ENCODE data around the gene GSPT1. TPM values are rescaled to one million over a fixed set of nuclear protein-coding genes. Genes with fewer than 3 reads are reported as not detected.
"Not testable (repeated sequence)": the region's sequence is repeated elsewhere in the genome, so short reads cannot be mapped to it uniquely, and the experiment has no call there.

Gene GSPT1
- polyA plus RNA-seq, 1 of the 3 experiments (the other 2 are of a cell fraction): 41.5 TPM

DNA sequence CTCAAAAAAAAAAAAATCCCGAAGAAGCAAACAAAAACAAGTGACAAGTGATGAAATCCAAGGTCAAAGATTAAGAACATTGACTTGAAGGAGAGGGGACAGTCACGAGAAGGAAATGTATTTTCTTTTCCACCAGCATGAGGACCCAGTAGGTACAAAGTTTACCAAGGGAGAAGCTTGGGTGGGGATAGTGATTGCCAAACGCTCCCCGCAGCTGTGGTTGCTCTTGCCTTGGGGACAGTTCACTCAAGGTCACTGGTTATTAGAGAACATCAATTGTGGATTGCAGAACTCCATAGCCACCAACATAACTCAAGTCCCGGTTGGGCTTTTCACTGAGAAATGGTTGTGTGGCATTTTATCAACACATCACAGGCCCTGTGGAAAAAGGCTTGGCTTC is 91.4 kb downstream of the GSPT1 start:
- DNase-seq: no peak
- Histone ChIP-seq H3K27ac (ENCODE audit: low read depth in 2 of 2, low read length in 1 of 2) (no peak overlapping the region), H3F3A (replicated peaks; ENCODE audit: insufficient read depth) (no peaks in the 10 kb centered on the region), H3K9me2 (no peaks in the 10 kb centered on the region), H3K4me3 (ENCODE audit: low read depth in 2 of 2, low read length in 1 of 2) (no peak overlapping the region), H3K4me2 (no peak overlapping the region), H3K79me2 (ENCODE audit: insufficient read depth) (no peaks in the 10 kb centered on the region), H3K9ac (no peak overlapping the region), H3K4me1 (ENCODE audit: control insufficient read depth in 1 of 2, insufficient read depth in 2 of 2, low read depth in 1 of 2, low read length in 1 of 2) (no peaks in the 10 kb centered on the region; a peak in 1 of 4 replicates), H4K20me1 (ENCODE audit: insufficient read depth) (no peaks in the 10 kb centered on the region), H3K27me3 (ENCODE audit: insufficient read depth) (no peaks in the 10 kb centered on the region), H3K36me3 (replicated peaks in 1 of 2; ENCODE audit: control insufficient read depth in 1 of 2, insufficient read depth in 2 of 2, low read length in 1 of 2) (no peaks in the 10 kb centered on the region), H3K9me3 (no peaks in the 10 kb centered on the region), H2AFZ (ENCODE audit: low read depth) (no peak overlapping the region)
- TF ChIP-seq FOXM1 (IDR thresholded peaks at IDR 0.05; ENCODE audit: low read depth) (no peak), RXRA (IDR thresholded peaks at IDR 0.05; ENCODE audit: borderline replicate concordance, low read depth) (no peak), IRF3 (IDR thresholded peaks at IDR 0.05; ENCODE audit: low read depth, low read length) (no peak)
- ChIA-PET POLR2A (no interaction called here), CTCF (no interaction called here)
- WGBS (ENCODE audit: low lambda C conversion rate): 68% methylated on average over 5 of the region's 5 CpGs

DNA sequence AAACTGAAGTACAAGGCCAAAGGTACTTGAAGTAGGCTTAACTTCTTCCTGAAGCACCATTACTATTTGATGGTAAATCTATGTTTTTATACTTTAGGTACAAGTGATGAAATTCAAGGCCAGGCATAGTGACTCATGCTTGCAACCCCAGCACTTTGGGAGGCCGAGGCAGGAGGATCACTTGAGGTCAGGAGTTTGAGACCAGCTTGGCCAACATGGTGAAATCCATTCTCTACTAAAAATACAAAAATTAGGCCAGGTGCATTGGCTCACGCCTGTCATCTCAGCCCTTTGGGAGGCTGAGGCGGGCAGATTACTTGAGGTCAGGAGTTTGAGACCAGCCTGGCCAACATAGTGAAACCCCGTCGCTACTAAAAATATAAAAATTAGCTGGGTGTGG is 92.1 kb downstream of the GSPT1 start:
- DNase-seq; H3K9ac ChIP-seq; H3K79me2 ChIP-seq (ENCODE audit: insufficient read depth); H3K27me3 ChIP-seq (ENCODE audit: insufficient read depth); H3K4me1 ChIP-seq (ENCODE audit: control insufficient read depth in 1 of 2, insufficient read depth in 2 of 2, low read depth in 1 of 2, low read length in 1 of 2); H3K27ac ChIP-seq (ENCODE audit: low read depth in 2 of 2, low read length in 1 of 2); H3F3A ChIP-seq (replicated peaks; ENCODE audit: insufficient read depth); H3K4me3 ChIP-seq (ENCODE audit: low read depth in 2 of 2, low read length in 1 of 2); H2AFZ ChIP-seq (ENCODE audit: low read depth); H3K9me3 ChIP-seq; H3K4me2 ChIP-seq; H3K9me2 ChIP-seq; H4K20me1 ChIP-seq (ENCODE audit: insufficient read depth); H3K36me3 ChIP-seq (replicated peaks in 1 of 2; ENCODE audit: control insufficient read depth in 1 of 2, insufficient read depth in 2 of 2, low read length in 1 of 2); POLR2A ChIA-PET: not testable (repeated sequence)
- WGBS (ENCODE audit: low lambda C conversion rate): 93% methylated on average over 5 of the region's 5 CpGs
- CTCF ChIA-PET: interaction anchor here (0.7 kb wide), 1 partner anchor 49 kb away, joined by 4 read pairs; no protein-coding TSS in a partner anchor

DNA sequence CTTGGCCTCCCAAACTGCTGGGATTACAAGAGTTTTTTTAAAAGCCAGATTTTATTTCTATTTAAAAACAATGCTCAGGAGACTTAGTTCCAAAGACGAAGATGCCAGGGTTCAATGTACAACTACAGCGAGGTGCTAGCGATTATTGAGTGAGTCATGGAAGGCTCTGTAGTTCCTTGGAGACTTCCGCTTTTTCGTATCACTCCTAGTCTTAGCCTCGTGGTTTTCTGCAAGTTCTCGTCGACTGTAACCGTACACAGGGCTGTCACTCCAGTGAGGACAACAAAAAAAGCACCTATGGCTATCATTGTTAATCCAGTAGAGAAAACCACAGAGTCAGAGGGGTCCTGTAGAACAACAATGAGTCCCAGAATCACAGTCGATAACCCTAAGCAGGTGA is 96.0 kb downstream of the GSPT1 start:
- Histone ChIP-seq H4K20me1 (ENCODE audit: insufficient read depth) (no peaks in the 10 kb centered on the region), H3K9me3 (no peaks in the 10 kb centered on the region), H2AFZ (ENCODE audit: low read depth) (no peak overlapping the region), H3K4me2 (no peak overlapping the region), H3K4me1 (ENCODE audit: control insufficient read depth in 1 of 2, insufficient read depth in 2 of 2, low read depth in 1 of 2, low read length in 1 of 2) (no peaks in the 10 kb centered on the region; a peak in 1 of 4 replicates), H3K27me3 (ENCODE audit: insufficient read depth) (no peaks in the 10 kb centered on the region), H3K79me2 (ENCODE audit: insufficient read depth) (no peaks in the 10 kb centered on the region), H3K9me2 (no peaks in the 10 kb centered on the region), H3F3A (replicated peaks; ENCODE audit: insufficient read depth) (no peaks in the 10 kb centered on the region), H3K9ac (no peak overlapping the region), H3K27ac (ENCODE audit: low read depth in 2 of 2, low read length in 1 of 2) (no peak overlapping the region), H3K4me3 (ENCODE audit: low read depth in 2 of 2, low read length in 1 of 2) (no peak overlapping the region), H3K36me3 (replicated peaks in 1 of 2; ENCODE audit: control insufficient read depth in 1 of 2, insufficient read depth in 2 of 2, low read length in 1 of 2) (no peaks in the 10 kb centered on the region)
- 90% methylated on average over 10 of the region's 10 CpGs for WGBS (ENCODE audit: low lambda C conversion rate)
- ChIA-PET POLR2A (no interaction called here), CTCF (interaction anchor here (1.5 kb wide), 1 partner anchor 24 kb away, joined by 3 read pairs; no protein-coding TSS in a partner anchor)
- DNase-seq: no peak
- TF ChIP-seq FOSL2 (IDR thresholded peaks at IDR 0.05; ENCODE audit: borderline replicate concordance, low read depth): no peak
- no peak for TF ChIP-seq SIN3A (IDR thresholded peaks at IDR 0.05; ENCODE audit: borderline replicate concordance, low read depth, low read length)
- no peak for TF ChIP-seq POLR2AphosphoS5 (IDR thresholded peaks at IDR 0.05; ENCODE audit: low read depth, low read length)
- TF ChIP-seq RFX5 (IDR thresholded peaks at IDR 0.05; ENCODE audit: low read length): no peak
- TF ChIP-seq EZH2phosphoT487 (IDR thresholded peaks at IDR 0.05; ENCODE audit: borderline replicate concordance, low read depth): no peak
- no peak for TF ChIP-seq NFIC (IDR thresholded peaks at IDR 0.05; ENCODE audit: borderline replicate concordance)
- no peak for TF ChIP-seq ELF1 (IDR thresholded peaks at IDR 0.05)
- TF ChIP-seq USF2 (IDR thresholded peaks at IDR 0.05; ENCODE audit: borderline replicate concordance, low read depth, low read length): no peak
- no peak for TF ChIP-seq TCF12 (IDR thresholded peaks at IDR 0.05)
- no peak for TF ChIP-seq IRF3 (IDR thresholded peaks at IDR 0.05; ENCODE audit: low read depth, low read length)
- no peak for TF ChIP-seq FOXM1 (IDR thresholded peaks at IDR 0.05; ENCODE audit: low read depth)
- no peak for TF ChIP-seq SMC3 (IDR thresholded peaks at IDR 0.05; ENCODE audit: low read depth, low read length)
- TF ChIP-seq MAX (IDR thresholded peaks at IDR 0.05; ENCODE audit: low read depth): no peak
- TF ChIP-seq TEAD4 (IDR thresholded peaks at IDR 0.05; ENCODE audit: borderline replicate concordance, insufficient read depth): no peak
- no peak for TF ChIP-seq TAF1 (IDR thresholded peaks at IDR 0.05; ENCODE audit: borderline replicate concordance, low read depth, low read length)
- TF ChIP-seq JUND (IDR thresholded peaks at IDR 0.05): no peak
